ENCODE measurements around the gene MYO3B.

Gene MYO3B

GRCh38 chr2:170155022-170155722, 22.8 kb upstream of the MYO3B start:
- H3K4me3 ChIP-seq (ENCODE audit: low read depth, low read length), result no peak overlapping the region
- 0 out of 2 replicates have a peak, but pooled peaks have one; percentile 4 for TF ChIP-seq CTCF (IDR thresholded peaks at IDR 0.05; ENCODE audit: control insufficient read depth, extremely low read depth, insufficient read depth)
- DNase-seq (ENCODE audit: low read depth), result peak; percentile 44

- no peak for TF ChIP-seq CTCF (IDR thresholded peaks at IDR 0.05; ENCODE audit: control insufficient read depth, extremely low read depth, insufficient read depth)
- DNase-seq (ENCODE audit: low read depth), result no peak
- no peak overlapping the region for H3K4me3 ChIP-seq (ENCODE audit: low read depth, low read length)
Measured at GRCh38 chr2:170155723-170156253, 22.2 kb upstream of the MYO3B start.

GRCh38 chr2:170156592-170156991, 21.4 kb upstream of the MYO3B start:
- no peak overlapping the region for H3K4me3 ChIP-seq (ENCODE audit: low read depth, low read length)
- DNase-seq (ENCODE audit: low read depth), result no peak
- TF ChIP-seq CTCF (IDR thresholded peaks at IDR 0.05; ENCODE audit: control insufficient read depth, extremely low read depth, insufficient read depth), result no peak

GRCh38 chr2:170157025-170157684, 20.8 kb upstream of the MYO3B start:
- no peak for TF ChIP-seq CTCF (IDR thresholded peaks at IDR 0.05; ENCODE audit: control insufficient read depth, extremely low read depth, insufficient read depth)
- no peak for DNase-seq (ENCODE audit: low read depth)
- H3K4me3 ChIP-seq (ENCODE audit: low read depth, low read length), result no peak overlapping the region

- H3K4me3 ChIP-seq (ENCODE audit: low read depth, low read length), result no peak overlapping the region
- no peak for DNase-seq (ENCODE audit: low read depth)
- no peak for TF ChIP-seq CTCF (IDR thresholded peaks at IDR 0.05; ENCODE audit: control insufficient read depth, extremely low read depth, insufficient read depth)
Measured at GRCh38 chr2:170159060-170159459, 18.9 kb upstream of the MYO3B start.

- DNase-seq (ENCODE audit: low read depth), result no peak
- H3K4me3 ChIP-seq (ENCODE audit: low read depth, low read length), result no peak overlapping the region
- TF ChIP-seq CTCF (IDR thresholded peaks at IDR 0.05; ENCODE audit: control insufficient read depth, extremely low read depth, insufficient read depth), result no peak
Measured at GRCh38 chr2:170161516-170162270, 16.3 kb upstream of the MYO3B start.

All from LNCaP clone FGC (cell line).